DMS53 (cell line): Measurements from ENCODE around the gene SLC17A4.
A peak's percentile ranks its signal among the peaks of the same experiment; 100 is the strongest.

Experiments
- DNase-seq: peaks from one replicate; lab custom pipeline; 2025; lab: John Stamatoyannopoulos, UW

The SLC17A4 gene

DNA sequence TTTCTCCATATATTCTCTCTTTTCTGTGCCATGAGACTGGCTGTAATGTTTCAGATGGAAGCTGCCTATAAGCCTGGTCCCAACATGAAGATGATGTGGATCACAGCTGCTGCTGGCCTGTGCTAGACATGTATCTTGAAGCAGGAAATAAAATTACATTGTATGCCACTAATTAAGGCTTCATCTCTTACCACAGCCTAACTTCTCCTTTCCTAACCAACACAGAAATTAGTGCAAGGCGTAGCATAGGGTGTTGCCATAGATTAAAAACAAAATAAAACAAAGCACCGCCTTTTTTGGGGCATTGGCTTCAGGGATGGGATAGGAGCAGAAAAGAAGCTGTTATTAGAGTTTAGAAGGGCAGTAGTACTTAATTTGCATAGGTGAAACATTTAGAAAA, 4.7 kb upstream of the SLC17A4 start:
- no peak for DNase-seq

DNA sequence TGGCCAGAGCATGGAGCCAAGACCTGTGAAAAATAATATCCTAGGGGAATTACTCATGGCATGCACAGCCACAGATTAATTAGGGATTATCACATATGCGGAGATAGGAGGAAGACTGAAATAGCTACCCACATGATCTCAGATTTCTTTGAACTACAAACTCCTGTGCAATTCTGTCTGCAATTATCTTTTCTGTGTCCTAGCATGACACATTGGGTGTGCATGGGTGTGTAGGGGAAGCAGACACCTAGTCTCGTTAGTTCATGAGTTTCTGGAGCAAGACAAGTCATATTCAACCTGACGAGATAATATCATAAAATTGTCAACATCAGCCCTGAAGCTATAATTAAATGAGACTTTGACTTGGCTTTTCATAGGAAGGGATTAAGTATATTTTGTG, 3.6 kb upstream of the SLC17A4 start:
- DNase-seq = no peak

DNA sequence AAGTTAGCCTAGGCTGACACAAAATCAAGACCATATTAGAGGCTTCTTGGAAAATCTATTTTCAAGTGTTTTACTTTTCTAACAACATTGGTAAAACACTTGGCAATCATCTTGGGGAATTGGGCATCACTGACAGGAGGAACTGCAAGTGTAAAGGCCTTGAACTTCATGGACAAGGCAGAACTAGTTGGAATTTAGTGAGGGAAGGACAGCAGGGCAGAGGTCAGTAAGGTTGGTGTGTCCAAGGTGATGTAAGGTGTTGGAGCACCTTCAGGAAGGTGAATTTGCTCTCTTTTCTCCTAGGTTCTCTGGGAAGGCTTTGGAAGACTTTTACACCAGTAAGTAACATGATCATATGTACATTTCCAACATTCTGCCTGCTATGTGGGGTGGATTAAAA, 1.5 kb upstream of the SLC17A4 start:
- DNase-seq = no peak

DNA sequence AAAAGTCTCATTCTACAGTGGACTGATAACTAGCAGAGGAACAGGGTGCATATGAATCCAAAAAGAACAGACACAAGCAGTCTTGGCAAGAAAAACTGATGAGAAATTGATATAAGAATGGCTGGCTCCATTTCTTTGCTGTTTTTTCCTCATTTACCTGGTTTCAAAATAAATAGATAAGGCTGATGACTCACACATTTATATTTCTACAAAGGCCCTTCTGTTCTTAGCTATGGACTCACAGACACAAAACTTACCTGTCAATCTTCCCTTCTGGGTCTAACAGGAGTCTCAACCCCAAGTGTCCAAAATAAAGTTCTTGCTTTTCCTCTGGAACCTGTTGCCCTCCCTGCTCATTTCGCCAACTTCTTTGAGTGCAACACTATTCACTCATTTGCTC, 941 bp downstream of the SLC17A4 start:
- peak; percentile 18 for DNase-seq

DNA sequence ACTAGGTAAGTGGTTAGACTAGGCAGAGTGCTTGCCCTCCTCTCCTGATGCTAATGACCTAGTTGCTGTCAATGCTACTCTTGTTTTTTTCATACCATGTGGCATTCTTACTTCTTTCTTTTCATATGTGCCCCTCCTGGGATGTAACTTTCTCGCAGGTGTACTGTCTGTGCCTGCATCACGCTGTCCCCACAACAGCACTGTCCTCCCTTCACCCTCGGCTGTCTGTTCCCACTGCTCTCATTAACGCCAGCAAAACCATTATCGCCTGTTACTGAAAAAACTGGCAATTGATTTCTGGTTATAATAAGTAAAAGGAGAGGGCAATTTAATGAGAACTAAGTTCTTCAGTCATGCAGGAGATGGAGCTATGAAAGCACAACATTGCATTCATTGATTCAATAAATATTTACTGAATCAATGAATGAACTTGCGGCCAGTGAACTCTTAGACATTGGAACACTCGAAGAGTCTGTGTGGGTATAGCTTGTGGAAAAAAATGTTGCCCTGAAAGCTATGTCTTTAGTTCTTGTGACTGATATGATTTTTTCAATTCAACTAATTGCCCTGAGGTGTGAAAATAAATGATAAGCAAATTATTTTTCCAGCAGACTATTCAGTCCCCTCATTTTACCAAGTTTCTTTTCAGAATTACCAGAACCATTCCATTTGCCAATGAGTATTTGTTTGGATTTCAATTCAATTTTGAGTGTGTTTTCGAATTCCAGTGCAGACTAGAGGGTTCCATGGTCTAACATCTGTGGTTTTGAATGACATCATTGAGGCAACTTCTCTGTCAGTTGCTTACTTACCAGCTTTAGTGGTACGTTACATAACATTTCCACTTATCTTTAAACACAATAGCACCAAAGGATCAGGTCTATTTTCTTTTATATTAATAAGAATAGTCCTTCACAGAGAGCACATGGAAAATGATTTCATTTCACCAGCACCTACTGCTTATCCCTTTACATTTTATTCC, 2.1 kb downstream of the SLC17A4 start:
- DNase-seq = no peak

DNA sequence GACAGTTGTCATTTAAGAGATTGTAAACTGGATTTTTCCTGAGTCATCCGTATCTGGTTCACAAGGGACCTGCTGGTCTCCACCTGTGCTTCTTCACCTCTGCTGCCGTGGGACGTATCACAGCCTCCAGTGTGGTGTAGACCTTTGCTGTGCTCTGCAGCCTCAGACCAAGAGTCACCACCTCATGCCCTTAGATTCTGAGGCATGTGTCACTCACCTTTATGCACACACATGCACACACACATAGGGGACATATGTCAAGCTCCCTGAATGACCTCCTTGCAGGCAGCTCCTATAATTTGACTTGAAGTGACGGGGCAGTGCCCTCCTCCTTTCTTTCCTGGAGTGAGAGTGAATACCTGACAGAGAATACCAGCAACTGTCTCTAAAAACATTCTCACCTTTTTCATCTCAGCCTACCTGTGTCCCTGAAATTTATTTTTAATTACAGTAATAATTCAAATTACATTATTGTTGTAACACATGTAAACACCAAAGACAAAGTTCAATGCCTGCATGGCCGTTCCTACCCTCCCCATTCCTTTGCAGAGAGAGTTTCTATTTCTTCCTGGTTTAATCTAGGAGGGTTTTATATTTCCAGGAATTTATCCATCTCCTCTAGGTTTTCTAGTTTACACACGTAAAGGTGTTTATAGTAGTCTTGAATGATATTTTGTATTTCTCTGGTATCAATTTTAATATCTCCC, 3.5 kb downstream of the SLC17A4 start:
- DNase-seq = no peak

DNA sequence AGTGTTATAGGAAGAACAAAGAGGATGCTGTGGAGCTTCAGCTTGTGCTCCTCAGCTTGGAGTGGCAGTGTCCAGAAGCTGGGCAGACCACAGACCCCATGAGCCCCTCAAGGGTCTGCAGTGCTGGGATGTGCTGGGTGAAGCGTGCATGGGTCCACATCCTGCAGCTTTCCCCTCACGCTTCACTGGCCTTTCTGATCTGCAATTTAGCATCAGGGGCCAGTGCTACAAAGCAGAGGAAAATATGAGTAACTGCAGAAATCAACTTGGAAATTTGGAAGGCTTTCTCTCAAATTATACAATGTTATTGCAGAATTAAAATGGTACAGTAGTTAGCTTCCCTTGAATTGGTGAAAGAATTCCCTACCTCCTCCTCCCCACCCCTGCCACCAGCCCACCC, 10.1 kb downstream of the SLC17A4 start:
- DNase-seq = no peak

DNA sequence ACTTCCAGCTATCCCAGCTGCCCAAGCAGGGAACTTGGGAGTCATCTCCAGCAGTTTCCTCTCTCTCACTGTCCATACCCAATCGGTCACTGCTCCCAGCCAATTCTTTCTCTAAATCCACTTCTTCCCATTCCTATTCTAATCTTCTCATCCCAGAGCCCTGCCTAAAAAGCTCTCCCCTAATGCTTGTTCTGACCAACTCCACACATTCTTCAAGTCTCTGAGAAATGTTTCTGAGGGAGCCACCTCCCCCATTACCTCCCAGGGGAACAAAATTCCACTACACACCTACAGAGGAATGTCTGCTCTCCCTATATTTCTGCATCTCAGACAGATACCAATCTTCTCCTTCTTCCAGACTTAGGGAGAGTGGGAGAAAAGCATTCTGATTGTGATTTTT, 14.0 kb downstream of the SLC17A4 start:
- DNase-seq = no peak

DNA sequence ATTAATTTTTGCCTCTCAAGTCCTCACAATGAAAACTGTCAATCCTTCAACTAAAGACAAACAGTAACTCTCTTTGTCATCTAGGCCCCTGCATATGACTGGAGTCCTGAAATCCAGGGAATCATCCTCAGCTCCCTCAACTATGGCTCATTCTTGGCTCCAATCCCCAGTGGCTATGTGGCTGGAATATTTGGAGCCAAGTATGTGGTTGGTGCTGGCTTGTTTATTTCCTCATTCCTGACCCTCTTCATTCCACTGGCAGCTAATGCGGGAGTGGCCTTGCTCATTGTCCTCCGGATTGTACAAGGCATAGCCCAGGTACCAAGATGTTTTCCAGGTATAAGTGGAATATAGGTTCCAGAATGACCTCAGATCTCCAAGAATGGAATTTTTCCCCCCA, 15.4 kb downstream of the SLC17A4 start:
- DNase-seq = no peak

DNA sequence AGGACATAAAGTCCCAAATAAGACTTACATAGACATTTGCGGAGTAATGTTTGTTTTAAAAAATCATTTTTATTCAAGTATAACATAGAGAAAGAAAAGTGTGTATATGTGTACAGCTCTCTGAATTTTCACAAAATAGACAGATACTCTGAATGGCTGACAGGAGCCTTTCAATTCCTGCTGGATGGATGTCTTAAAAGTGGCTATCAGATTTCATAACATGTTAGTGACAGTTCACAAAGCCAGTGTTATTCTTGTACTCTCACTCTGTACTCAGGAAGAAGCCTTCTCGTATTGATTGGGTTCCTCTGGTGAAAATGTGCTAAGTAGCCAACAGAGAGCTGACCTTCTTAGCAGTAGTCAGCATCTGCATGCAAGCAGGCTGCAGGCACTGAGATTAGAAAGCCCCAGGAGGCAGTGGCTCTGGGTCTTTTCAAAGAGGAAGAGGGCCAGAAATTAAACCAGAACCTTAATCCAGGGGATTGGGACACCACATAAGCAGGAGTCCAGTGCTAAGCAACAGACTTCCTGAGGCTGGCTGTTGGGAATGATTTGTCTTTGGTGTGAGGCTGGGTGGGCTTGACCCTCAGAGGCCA, 19.7 kb downstream of the SLC17A4 start:
- DNase-seq = no peak

DNA sequence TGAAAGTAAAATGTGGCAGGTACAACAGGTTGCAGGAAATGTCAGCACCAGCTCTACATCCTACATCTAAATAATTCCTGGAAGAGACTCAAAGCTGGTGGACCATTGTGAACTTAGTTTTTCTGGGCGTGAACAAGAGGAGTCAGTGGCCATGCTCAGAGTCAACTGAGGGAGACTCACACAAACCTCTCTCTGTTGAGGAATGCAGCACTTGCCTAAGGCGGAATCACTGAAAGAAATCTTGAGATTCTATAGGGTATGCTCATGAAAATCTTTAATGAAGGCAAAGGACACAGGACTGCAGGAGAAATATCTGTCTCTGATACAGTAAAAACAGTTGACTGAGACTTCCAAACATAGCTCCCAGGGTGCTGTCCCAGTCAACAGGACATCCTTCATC, 22.5 kb downstream of the SLC17A4 start:
- no peak for DNase-seq

DNA sequence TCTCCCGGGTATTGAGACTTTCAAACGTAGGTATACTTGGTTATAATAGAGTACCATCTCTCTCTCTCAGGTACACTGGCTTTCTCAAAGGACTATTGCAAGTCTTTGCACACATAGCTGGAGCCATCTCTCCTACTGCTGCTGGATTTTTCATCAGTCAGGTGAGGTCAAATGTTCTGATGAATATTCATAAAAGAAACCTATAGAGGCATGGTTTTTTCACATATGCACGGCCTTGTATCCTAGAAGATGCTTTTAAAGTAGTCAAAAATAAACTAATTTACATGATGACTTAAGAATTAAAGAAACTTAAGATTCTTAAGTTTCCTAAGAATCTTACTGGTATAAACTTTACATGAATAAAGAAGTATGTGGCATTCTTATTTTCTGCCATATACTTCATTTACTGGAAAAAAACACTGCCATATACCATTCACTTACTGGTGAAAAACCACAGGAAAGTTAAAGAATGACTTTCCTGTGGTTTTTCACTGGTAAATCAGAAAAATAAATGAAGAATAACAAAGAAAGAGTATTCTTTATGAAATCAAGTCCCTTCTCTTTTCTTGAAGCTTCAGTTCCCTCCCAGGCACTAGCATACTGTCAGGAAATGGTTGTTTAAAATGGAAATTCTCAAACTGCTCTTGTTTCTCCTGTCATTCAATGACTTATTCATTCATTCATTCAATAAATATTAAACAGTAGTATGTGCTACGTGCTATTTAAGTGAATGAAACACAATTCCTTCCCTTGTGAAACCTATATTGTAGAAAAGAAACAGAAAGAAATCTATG, 23.5 kb downstream of the SLC17A4 start:
- DNase-seq = no peak

DNA sequence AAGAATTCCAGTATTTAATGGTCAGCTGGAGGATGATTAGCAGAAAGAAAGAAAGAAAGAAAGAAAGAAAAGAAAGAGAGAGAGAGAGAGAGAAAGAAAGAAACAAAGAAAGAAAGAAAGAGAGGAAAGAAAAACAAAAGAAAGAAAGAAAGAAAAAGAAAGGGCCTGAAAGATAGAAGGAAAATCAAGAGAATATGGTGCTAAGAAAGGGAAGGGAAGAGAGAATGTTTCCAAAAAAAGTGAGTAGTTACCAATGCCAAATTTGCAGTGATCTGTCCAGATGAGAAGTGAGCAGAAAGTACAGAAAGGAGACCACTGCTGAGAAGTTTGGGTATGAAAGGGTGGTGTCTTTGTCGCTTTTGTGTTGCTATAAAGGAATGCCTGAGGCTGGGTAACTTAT, 26.6 kb downstream of the SLC17A4 start:
- no peak for DNase-seq

DNA sequence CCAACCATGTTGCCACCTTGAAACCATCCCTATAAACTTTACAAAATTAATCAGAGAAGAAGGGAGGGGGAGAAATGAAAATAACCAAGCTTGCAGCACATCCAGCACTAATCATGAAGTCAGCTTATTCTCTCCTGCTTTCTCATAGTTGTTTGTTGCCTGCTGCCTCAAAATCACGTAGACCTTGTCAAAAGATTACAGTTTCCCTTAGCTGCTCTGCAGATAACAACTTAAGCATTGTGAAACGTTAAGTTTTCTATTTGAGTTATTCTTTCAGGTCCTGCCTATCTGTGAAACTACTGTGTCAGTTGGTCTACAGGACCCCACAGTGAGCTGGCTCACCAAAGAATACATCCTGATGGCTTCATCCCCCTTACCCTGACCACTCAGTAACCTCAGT, 32.9 kb downstream of the SLC17A4 start:
- DNase-seq = no peak

DNA sequence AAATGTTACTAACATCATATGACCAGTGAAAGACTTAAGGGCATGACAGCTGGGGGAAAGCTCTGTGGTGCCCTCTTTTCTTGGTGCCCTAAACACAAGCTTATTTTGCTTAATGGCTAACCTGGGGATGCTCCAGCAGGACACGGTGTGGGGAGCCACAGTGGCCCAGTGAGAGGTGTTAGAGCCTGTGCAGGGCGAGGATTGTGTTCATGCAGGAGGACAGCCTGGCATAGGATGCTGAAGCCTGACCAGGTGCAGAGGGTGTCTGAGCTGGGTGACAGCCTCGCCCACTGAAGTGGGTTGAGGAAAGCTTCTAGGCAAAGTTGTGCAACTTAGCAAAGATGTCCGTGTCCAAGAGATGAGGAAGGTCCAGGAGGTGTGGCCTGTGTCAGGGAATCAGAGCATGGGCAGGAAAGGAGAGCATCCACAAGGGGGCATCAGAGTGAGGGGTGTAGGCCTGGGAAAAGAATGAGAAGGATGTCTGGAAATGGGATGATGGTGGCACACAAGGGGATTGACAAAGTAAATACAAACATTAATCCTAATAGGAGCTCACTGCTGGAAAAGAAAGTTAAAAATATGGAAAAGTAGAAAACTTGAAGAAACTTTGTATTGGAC, 33.9 kb downstream of the SLC17A4 start:
- DNase-seq = peak; percentile 81

DNA sequence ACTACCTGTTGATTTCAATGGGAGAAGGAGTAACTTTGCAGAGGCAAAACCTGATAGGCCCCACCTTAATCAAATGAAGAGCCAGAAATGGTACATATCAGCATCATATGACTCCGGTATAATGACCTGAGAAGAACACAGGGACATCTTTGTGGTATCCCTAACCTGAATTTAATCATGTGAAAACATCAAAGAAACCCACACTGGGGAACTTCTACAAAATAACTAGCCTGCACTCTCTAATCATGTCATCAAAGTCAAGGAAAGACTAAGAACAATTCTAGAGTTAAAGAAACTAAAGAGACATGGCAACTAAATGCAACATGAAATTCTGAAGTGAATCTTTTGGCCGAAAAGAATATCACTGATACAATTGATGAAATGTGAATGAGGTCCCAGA, 34.9 kb downstream of the SLC17A4 start:
- peak; percentile 7 for DNase-seq

DNA sequence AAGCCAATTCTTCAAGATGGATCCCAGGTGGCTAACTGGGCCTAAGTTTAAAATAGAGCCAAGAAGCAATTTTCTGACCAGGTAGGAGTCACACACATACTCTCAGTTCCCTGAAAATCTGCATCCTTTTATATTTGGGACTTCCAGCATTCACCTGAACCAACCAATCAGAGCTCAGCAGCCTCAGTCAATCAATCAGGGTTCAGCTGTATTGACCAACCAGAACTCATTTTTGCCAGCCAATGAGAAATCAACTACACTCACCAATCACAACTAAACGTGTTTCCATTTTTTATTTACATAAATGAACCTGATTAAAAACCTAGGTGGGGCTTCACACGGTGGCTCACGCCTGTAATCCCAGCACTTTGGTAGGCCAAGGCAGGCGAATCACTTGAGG, 37.5 kb downstream of the SLC17A4 start:
- no peak for DNase-seq

DNA sequence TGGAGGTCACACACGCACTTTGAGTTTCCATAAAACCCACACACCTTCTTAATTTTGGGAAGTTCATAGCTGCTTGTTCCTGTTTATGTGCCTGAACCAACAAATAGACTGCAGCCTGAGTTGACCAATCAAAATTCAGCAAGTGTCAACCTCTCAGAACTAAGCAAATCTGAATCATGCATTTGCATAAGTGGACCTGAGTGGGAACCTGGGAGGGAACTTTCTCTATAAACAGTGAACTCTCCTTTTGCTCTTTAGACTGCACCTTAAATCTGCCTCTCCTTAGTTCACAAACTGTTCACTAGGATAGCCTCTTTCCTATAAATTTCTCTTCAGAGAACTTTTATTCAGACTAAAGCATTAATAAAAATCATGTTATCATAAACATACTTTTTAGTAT, 39.4 kb downstream of the SLC17A4 start:
- DNase-seq = no peak

DNA sequence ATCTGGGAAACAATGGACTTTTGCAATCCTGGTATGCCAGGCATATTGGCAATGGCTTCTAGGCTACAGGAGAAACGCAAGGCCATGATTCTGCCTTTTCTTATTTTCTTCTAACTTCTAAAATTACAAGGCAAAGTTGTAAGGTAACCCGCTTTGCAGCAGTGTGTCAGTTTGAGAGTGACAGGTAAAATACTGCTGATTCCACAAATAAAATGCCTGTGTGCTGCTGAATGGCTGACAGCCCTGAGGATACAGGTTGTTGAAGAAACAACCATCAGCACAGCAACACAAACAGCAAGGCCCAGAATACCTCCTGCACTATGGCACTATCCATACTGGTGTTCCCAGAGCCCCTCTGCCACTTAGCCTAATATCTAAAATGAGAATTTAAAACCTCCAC, 40.2 kb downstream of the SLC17A4 start:
- DNase-seq = no peak

DNA sequence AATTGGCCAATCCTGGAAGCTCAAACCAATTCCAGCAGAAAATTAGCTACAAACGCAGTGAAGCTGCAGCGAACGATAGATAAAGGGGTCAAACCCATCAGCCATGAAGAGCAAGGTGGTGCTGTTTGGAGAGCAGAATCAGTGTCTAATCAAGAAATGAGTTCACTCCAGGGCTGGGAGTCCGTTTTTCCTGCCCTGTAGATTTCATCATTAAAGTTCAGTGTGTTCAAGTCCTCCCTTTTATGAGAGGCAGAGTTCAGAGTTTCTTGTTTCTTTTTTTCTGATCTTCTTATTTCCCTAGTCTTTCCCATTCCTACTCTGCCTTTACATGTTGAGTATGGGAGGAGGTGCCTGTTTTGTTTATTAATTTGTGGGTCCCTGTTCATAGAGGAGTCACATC, 46.9 kb downstream of the SLC17A4 start:
- DNase-seq = no peak

DNA sequence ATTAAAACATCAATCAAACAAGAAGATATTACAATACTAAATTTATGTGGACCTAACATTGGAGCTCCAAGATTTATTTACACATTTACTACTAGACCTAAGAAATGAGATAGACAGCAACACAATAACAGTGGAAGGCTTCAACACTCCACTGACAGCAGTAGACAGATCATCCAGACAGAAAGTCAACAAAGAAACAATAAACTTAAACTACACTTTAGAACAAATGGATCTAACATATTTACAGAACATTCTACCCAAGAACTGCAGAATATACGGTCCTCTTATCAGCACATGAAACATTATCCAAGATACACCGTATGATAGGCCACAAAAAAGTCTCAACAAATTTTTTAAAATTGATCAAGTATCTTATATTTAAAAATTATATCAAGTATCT, 50.3 kb downstream of the SLC17A4 start:
- no peak for DNase-seq

DNA sequence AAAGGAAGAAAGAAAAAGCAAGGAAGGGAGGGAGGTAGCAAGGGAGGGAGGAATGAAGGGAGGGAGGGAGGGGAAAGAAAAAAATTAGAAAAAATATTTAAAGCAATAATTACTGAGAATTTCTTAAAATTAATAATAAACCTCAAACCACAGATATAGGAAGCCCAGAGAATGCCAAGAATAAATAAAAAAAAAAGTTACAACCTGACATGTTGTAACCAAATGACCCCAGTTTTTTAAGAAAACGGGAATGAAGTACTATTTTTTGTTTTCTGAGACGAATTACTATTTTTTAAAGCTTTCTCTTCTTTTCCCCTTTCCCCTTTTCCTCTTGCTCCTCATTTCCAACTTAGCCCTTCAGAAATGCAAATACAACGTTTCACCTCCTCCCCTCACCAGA, 60.7 kb downstream of the SLC17A4 start:
- no peak for DNase-seq
